Upper lobe of left lung (tissue), 4 donors: ENCODE measurements around the gene POF1B.

Experiments used
- EP300 ChIP-seq, 4 donors: sonication (generic); formaldehyde crosslinking; IDR thresholded peaks; one replicate each; pipeline ENCODE4 v1.5.1; 2017; ENCODE audit warnings: antibody characterized with exemption in 4 of 4, control low read depth in 2 of 4
- POLR2A ChIP-seq, 4 donors: fragments of 450-650 bp; IDR thresholded peaks; one replicate each; pipeline ENCODE4 v1.5.1; 2016 to 2017; ENCODE audit warnings: antibody characterized with exemption in 4 of 4, mild to moderate bottlenecking in 2 of 4
- TF ChIP-seq, protein P1 (sequence below), 6 experiments: fragments of 450-650 bp in 4 of 6; fragments of 200-600 bp in 2 of 6; sonication (generic) in 2 of 6; IDR thresholded peaks; one replicate each; pipeline ENCODE4 v1.5.1; 2016 to 2019; ENCODE audit warnings: antibody characterized with exemption in 6 of 6

- TF ChIP-seq POLR2A (IDR thresholded peaks at IDR 0.05) (no peak), EP300 (IDR thresholded peaks at IDR 0.05) (no peak)
- TF ChIP-seq, protein P1, sequence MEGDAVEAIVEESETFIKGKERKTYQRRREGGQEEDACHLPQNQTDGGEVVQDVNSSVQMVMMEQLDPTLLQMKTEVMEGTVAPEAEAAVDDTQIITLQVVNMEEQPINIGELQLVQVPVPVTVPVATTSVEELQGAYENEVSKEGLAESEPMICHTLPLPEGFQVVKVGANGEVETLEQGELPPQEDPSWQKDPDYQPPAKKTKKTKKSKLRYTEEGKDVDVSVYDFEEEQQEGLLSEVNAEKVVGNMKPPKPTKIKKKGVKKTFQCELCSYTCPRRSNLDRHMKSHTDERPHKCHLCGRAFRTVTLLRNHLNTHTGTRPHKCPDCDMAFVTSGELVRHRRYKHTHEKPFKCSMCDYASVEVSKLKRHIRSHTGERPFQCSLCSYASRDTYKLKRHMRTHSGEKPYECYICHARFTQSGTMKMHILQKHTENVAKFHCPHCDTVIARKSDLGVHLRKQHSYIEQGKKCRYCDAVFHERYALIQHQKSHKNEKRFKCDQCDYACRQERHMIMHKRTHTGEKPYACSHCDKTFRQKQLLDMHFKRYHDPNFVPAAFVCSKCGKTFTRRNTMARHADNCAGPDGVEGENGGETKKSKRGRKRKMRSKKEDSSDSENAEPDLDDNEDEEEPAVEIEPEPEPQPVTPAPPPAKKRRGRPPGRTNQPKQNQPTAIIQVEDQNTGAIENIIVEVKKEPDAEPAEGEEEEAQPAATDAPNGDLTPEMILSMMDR (IDR thresholded peaks at IDR 0.05), result no peak
Measured at GRCh38 chrX:85243155-85243554, 136.3 kb downstream of the POF1B start.
